DMS53 treated with DMSO at 0.1 percent for 48 hours (cell line): ENCODE data around the gene TBC1D1.
A peak's percentile ranks its signal among the peaks of the same experiment; 100 is the strongest.

Experiments used
- DNase-seq: peaks from one replicate; lab custom pipeline; 2025; ENCODE audit not compliant: unreplicated experiment; lab: John Stamatoyannopoulos, UW

Gene TBC1D1, protein sequence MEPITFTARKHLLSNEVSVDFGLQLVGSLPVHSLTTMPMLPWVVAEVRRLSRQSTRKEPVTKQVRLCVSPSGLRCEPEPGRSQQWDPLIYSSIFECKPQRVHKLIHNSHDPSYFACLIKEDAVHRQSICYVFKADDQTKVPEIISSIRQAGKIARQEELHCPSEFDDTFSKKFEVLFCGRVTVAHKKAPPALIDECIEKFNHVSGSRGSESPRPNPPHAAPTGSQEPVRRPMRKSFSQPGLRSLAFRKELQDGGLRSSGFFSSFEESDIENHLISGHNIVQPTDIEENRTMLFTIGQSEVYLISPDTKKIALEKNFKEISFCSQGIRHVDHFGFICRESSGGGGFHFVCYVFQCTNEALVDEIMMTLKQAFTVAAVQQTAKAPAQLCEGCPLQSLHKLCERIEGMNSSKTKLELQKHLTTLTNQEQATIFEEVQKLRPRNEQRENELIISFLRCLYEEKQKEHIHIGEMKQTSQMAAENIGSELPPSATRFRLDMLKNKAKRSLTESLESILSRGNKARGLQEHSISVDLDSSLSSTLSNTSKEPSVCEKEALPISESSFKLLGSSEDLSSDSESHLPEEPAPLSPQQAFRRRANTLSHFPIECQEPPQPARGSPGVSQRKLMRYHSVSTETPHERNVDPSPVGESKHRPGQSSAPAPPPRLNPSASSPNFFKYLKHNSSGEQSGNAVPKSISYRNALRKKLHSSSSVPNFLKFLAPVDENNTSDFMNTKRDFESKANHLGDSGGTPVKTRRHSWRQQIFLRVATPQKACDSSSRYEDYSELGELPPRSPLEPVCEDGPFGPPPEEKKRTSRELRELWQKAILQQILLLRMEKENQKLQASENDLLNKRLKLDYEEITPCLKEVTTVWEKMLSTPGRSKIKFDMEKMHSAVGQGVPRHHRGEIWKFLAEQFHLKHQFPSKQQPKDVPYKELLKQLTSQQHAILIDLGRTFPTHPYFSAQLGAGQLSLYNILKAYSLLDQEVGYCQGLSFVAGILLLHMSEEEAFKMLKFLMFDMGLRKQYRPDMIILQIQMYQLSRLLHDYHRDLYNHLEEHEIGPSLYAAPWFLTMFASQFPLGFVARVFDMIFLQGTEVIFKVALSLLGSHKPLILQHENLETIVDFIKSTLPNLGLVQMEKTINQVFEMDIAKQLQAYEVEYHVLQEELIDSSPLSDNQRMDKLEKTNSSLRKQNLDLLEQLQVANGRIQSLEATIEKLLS (N-terminal part only)

DNA sequence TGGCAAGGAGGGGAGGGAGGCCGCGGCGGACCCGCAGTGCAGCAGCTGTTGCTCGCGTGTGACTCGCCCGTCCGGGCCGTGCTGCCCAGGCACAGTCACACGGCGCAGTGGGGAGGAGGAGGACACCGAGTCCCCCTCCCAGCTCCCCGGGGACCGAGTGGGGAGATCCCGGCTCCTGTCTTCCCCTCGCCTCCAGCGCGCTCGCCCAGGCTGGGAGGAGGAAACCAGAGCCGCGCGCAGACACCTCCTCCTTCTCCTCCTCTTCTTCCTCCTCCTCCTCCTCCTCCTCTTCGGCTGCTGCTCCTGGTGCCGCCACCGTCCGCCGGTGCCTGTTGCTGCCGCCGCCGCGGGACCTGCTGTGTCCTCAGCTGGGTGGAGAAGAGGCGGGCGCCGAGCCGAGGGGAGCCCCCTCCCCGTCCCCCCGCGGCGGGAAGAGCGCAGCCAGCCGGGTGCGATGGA, at the start of gene TBC1D1:
TBC1D1 (plus strand) TSS at position 284 of the 459 bp plus-strand sequence. CDS start 11,012 bp downstream, outside the sequence.
- DNase-seq, result peak; percentile 47

DNA sequence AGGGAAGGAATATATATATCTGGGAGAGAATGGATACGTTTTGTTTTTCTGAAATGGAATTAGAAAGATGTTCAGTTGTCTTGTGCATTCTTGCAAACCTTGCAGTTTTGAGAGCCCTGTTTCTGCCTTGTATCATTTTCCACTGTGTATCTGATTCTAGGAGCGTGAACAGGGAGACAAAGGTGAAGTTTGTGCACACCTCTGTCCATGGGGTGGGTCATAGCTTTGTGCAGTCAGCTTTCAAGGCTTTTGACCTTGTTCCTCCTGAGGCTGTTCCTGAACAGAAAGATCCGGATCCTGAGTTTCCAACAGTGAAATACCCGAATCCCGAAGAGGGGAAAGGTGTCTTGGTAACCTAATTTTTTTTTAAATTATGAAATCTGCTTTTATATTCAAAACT, 46.7 kb upstream of the TBC1D1 start:
- DNase-seq, result no peak

DNA sequence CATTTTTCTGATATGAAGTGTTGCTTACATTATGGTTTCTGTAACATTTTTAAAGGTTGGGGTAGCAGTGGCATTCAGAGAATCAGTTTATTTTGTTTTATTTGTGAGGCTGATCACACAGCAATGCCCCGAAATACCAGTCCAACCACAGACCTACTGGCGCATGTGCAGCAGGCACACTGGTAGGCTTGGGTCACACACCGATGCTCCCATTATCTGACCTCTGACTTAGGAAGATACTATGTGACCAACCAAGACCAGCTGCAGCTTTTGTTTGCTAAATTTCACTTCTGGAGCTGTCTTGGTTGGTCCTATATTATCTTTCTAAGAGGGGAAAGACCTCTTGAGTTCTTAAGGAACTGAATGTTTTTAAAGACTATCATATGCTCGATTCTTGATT, 45.7 kb upstream of the TBC1D1 start:
- DNase-seq, result no peak

DNA sequence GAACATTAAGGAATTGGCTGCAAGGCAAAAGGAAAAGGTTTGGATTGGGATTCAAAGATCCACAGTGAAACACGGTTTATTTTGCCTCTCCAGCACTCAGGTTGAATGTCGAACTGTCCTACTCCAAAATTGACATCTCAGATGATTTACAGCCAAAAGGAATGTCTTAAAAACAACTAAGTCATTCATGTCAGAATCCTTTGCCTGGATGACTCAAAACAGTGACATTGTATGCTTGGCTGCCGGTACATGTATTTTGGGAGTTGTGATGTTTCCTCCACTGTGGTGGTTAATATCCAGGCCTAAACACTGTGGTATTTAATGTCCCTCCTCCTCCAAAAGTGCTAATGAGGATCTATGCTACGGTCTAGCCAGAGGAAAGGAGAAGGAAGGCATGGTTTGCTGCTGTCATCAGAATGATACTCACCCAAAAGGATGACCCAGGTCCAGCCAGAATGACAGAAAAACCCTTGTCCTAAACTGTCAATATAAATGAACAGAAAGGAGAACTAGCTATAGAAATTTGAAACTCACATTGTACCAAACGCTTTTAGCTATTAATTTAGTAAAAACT, 43.5 kb upstream of the TBC1D1 start:
- no peak for DNase-seq

DNA sequence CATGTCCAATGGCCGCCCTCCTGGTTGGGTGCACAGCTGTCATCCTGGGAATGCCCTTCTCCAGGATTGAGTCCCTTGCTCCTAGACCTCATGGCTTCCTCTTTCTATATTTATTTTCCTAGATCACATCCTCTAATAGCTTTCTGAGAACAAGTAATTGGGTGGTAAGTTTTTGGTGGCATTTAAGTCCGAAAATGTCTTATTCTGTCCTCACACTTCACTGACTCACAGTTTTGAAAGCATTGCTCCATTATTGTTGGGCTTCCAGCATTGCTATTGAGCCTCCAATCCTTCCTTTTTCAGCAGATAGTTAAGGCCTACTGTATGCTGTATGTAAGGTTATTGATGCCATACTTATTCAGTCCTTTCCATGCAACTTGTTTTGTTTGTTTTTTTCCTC, 38.5 kb upstream of the TBC1D1 start:
- DNase-seq, result no peak

DNA sequence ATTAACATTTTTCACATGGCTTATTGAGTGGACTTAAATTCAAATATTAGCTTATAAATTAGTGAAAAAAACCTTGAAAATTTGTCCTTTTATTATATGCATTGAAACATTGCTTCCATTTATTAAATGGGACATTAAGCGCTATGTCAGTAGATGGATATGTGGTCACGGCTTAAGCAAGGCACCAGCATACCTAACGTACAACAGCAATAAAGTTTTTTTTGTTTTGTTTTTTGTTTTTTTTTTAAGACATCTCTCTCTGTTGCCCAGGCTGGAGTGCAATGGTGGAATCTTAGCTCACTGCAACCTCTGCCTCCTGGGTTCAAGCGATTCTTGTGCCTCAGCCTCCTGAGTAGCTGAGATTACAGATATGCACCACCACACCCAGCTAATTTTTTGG, 32.8 kb upstream of the TBC1D1 start:
- no peak for DNase-seq

DNA sequence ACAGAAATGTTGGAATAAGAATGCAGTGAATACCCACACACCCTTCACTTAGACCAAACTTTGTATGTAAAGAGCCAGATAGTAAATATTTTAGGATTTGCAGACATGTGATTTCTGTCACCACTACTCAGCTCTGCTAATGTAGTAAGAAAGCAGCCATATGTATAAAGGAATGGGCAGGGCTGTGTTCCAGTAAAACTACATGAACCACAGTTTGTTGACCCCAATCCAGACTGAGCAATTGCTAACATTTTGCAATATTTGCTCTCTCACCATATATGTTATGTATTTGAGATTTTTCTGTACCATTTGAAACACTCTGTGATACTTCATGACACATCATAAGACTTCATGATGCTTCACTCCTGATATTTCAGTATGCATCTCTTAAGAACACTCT, 32.0 kb upstream of the TBC1D1 start:
- DNase-seq, result no peak

DNA sequence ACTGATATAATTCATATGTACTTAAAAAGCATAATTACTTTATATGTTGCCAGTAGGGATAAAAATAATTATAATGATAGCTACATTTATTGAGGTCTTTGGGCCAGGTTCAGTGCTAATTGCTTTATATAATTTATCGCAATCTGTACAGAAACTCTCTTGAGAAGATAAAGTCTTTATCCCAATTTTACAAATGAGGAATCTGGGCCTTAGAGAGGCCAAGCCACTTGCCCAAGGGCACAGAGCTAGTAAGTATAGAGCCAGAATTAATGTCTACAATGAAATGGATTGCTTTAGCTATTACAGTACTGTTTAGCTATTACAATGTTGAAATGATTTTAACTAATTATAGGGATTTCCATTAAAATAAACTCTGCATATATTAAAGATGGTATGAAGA, 30.6 kb upstream of the TBC1D1 start:
- DNase-seq, result no peak

DNA sequence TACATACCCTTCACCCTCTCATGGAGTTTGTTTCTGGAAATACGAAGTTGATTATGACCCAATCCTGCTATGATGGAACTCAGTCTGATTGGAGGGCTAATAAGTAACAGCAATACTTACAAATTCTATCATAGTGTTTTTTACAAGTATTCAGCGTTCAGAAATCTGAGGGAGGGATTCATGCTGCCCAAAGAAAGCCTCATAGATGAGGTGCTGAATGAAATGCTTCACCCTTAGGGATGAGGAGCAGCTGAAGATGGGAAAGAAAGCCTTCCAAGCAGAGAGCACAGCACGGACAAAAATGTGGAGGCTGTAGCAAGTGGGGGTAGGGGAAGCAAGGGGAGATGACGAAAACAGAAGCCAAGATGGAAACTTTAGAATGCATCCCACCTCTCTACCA, 27.9 kb upstream of the TBC1D1 start:
- DNase-seq, result no peak

DNA sequence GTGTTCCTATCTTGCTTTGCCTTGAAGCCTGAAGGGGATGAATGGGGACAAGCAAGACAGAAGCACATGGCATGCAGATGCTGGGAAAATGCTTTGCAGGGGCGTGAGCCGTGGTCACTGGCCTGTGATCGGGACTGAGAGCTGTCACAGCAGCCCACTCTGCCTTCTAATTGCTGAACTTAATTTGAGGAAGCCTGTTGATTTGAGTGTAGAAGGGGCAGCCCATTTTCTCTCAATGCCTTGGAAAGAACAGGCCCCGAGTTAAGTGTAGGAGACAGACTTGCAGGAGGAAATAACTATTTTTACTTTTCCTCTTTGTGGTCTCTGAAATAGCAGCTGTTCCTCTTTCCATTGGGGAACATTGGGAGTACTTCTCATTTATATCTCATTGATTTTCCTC, 26.1 kb upstream of the TBC1D1 start:
- no peak for DNase-seq

DNA sequence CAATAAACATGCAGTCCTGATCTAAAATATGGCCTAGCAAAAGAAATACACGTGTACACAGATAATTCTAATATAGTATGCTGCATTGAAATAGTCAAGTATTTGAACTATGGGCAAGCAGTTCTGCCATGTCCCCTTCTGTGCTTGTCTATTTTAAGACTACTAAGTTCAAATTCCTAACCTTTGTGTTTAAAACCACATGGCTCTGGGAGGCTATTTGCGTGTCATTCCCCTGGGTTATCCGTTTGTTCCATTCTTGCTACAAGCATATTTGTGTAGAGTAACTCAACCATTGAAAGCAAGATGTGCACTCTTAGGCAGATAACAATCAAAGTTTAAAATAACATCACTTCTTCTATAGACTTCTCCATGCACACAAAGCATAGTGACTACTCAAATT, 25.4 kb upstream of the TBC1D1 start:
- DNase-seq, result no peak

DNA sequence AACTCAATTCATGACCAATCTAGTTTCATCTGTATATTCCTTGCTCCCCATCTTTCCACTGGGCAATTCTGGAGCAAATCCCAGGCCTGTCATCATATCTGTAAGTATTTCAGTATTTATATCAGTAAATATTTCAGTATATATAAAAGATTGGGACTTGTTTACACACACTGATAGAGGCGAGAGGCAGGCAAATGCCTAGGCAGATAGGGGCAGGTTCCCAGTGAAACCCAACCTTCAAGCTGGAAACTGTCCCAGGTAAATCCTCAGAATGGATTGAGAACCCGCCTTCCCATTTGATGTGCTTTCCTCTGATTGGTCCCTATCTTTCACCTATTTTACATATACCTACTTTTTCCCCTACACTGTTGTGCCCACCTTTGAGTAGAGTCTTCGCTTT, 23.8 kb upstream of the TBC1D1 start:
- no peak for DNase-seq

DNA sequence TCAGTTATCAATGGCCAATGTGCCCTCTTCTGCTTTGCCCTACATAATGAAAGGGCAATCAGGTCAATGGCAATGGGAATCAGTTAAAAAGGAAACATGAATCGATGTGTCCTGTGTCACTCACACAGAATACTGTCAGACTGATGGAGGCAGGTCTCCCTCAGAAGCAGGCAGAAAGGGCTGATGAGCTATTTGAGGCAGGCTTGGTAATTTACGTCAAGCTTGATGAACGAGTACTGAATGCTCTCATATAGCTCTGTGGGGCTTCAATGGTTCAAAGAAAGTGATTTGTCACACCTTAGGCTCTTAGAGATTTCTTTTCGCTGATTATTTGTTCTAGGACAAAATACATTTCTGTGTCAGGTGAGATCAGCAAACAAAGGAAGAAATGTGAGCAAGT, 22.6 kb upstream of the TBC1D1 start:
- no peak for DNase-seq

DNA sequence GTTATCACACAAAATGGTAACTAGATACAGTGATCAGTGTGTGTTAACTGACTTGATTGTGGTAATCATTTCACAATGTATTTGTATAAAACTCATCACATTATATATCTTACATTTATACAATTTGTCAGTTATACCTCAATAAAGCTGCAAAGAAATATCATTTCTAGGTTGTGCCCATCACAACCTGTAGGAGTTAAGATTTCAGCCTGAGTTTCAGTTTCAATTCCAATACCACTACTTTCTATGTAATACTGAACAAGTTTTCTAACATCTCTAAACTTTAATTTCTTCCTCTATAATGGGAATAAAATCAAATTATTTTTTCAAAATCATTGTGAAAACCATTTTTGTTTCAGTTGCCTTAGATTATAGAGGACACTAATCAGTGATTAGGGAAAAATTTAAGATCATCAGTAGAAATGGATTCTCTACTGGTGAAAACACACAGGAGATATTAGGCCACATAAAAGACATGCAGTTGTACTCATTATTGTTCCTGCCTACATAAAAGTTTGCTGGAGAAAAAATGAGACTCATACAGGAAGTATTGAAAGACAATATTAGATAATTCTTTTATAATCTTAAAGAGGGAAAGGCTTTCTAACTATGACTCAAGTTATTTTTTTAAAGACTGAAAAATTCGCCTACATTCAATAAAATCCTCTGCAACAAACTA, 18.4 kb upstream of the TBC1D1 start:
- DNase-seq, result no peak

DNA sequence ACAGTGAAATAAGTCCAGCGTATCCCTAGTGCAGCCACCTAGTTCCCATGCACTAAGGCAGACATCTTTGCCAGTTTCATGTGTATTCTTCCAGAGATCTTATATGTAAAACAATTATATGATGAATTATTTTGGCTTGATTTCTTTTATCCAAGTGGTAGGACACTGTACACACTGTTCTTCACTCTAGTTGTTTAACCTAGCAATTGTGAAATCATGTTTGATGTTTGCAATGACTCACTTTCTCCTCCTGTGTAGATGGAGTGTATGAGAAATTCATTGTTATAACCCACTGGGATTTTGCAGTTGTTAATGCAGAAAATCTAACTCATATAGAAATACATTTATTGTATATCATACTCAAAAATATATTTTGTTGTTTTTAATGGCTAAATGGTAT, 17.5 kb upstream of the TBC1D1 start:
- peak; percentile 66 for DNase-seq

DNA sequence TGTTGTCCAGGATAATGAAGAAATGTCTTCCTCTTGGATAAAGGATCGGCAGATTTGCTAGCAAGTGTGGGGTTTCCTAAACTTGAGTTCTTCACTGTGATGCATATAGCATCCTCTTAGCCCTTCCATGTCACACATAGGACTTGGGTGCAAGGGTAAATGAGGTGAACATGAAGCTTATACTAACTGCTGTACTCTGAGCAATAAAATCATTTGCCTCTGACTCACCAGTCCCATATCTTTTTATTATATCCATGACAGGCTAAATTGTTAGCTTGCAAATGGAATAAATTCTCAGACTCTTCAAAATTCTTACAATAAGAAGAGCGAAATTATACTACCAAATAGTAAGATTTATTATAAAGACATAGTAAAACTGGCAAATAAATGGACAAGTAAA, 14.7 kb upstream of the TBC1D1 start:
- DNase-seq, result no peak

DNA sequence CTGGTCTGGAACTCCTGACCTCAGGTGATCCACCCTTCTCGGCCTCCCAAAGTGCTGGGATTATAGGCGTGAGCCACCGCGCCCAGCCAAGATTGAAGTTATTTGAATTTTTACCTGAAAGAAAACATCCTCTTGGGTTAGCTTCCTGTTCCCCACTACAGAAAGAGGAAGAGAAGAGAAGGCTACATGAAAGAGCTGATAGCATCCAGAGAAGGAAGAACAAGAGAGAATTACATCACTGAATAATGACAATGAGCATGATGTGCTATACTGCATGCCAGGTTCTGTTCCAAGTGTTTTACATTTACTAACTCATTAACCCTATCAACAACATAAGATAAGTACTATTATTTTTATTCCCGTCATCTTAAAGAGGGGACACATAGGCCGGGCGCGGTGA, 11.5 kb upstream of the TBC1D1 start:
- DNase-seq, result no peak

DNA sequence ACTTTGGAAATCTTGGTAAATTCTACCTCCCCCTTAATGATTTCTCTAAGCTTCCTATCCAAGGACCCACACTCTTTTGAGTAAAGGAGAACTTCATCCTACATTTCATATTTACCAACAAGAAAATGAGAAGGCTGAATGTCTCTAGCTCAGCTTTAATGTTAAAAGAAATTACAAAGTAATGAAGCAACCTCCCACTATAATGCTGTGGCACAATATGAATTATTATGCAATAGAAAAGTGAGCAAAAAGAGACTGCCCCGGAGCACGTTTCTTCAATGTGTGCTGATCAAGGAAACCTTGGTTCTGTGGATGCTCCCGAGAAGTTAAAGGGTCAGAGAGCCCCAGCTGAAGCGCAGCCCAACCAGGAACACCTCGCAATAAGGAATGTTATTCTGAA, 9.1 kb upstream of the TBC1D1 start:
- DNase-seq, result no peak

DNA sequence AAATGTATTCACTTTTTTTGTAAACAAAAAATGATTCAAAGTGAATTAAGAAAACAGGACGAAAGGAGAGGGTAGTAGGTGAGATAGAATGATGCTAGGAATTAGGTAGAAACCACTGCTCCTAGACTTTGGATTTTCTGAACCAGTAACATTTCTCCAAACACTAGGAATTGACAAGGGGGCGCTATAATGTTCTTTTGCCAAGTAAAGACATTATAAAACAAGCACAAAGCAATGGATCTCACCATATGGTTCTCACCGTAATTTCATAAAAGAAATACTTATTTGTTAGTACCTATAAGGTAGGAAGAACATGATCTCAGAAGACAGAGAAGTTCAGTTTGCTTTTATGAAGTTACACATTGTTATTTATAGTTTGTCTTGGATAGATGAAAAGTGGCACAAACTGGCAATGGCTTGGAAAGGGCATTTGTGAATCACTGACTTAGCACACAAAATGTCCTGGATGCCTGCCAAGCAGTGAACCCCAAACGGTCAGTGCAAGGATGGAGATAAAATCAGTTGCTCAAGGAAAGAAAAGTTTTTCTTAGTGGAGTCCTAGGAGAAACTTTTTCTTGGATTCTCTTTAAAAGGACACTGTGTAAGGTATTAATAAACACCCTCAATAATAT, 8.1 kb upstream of the TBC1D1 start:
- peak; percentile 11 for DNase-seq

DNA sequence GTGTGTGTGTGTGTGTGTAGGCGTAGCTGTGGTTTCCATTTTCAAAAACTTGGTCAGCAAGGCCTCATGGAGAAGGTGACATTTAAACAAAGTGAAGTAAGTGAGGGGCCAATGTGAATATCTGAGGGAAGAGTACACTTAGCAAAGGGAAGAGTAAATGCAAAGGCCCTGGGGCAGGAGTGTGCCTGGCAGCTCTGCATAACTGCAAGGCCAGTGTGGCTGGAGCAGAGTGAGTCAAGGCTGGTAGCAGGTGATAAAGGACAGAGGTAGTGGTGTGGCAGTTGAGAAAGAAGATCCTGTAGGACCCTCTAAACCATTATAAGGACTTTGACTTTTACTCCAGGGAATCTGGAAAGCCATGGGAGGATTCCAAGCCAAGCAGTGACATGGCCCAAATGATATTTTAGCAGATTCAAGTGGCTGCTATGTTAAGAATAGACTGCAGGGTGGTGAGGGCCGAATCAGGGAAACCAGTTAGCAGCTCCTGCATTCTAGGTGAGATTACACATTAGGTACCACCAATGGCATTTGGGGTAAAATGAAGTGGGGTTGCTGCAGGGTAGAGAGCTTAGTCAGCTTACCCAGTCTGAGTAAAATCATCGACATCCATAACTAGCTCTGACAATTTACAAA, 5.9 kb upstream of the TBC1D1 start:
- DNase-seq, result no peak
